Mesenchymal stem cell (in vitro differentiated cells and primary cell): ENCODE results near the gene GLP2R.

ENCODE experiments used
- DNase-seq: peaks from one replicate; pipeline ENCODE4 v3.0.0-alpha.2; 2013
- H2AFZ ChIP-seq: one replicate; pipeline ENCODE4 v1.6.1; 2013; ENCODE audit warnings: low read depth, mild to moderate bottlenecking, control low read depth, inconsistent platforms, low read length, moderate library complexity
- H2AK5ac ChIP-seq: 2 replicates; pipeline ENCODE4 v1.6.1; 2013; ENCODE audit warnings: low read length, moderate library complexity, mild to moderate bottlenecking, inconsistent platforms; ENCODE audit not compliant: severe bottlenecking
- H2BK120ac ChIP-seq: one replicate; pipeline ENCODE4 v1.6.1; 2013; ENCODE audit warnings: low read depth, mild to moderate bottlenecking, inconsistent platforms, low read length, moderate library complexity
- H2BK12ac ChIP-seq, 2 experiments: one replicate each; pipeline ENCODE4 v1.6.1; 2013; ENCODE audit warnings: inconsistent platforms in 2 of 2, low read length in 2 of 2, mild to moderate bottlenecking in 2 of 2, moderate library complexity in 2 of 2, control low read depth in 1 of 2
- H2BK15ac ChIP-seq: one replicate; pipeline ENCODE4 v1.6.1; 2013; ENCODE audit warnings: mild to moderate bottlenecking, low read depth, inconsistent platforms; ENCODE audit not compliant: poor library complexity, severe bottlenecking
- H2BK5ac ChIP-seq: 2 replicates; pipeline ENCODE4 v1.6.1; 2013; ENCODE audit warnings: low read depth, mild to moderate bottlenecking, low read length, control low read depth, inconsistent platforms; ENCODE audit not compliant: poor library complexity, severe bottlenecking
- H3K14ac ChIP-seq, 2 experiments: one replicate each; pipeline ENCODE4 v1.6.1; 2013; ENCODE audit warnings: inconsistent platforms in 2 of 2, low read length in 2 of 2, control low read depth in 1 of 2, mild to moderate bottlenecking in 1 of 2, moderate library complexity in 1 of 2
- H3K18ac ChIP-seq, 2 experiments: one replicate each; pipeline ENCODE4 v1.6.1; 2013; ENCODE audit warnings: inconsistent platforms in 2 of 2, low read length in 2 of 2, control low read depth in 1 of 2, low read depth in 1 of 2, mild to moderate bottlenecking in 1 of 2
- H3K23ac ChIP-seq, 2 experiments: one replicate each; pipeline ENCODE4 v1.6.1; 2013; ENCODE audit warnings: inconsistent platforms in 2 of 2, low read length in 2 of 2, mild to moderate bottlenecking in 2 of 2, moderate library complexity in 2 of 2, control low read depth in 1 of 2
- H3K27ac ChIP-seq: 2 replicates; pipeline ENCODE4 v1.5.1; 2013; ENCODE audit warnings: mild to moderate bottlenecking, moderate library complexity, low read length, control low read depth, inconsistent platforms; ENCODE audit not compliant: poor library complexity, severe bottlenecking
- H3K27me3 ChIP-seq, 2 experiments: 2 replicates each; pipeline versions ENCODE4 v1.6.1 to v1.7.0; 2013; ENCODE audit warnings: low read length in 2 of 2, mild to moderate bottlenecking in 2 of 2, moderate library complexity in 2 of 2, control low read depth in 1 of 2, inconsistent platforms in 1 of 2; ENCODE audit not compliant: control insufficient read depth in 1 of 2, insufficient read depth in 1 of 2
- H3K36me3 ChIP-seq, 2 experiments: 2 replicates each; pipeline versions ENCODE4 v1.6.1 to v1.7.0; 2013; ENCODE audit warnings: low read length in 2 of 2, control low read depth in 1 of 2, inconsistent platforms in 1 of 2, low read depth in 1 of 2, mild to moderate bottlenecking in 1 of 2; ENCODE audit not compliant: insufficient read depth in 2 of 2, control insufficient read depth in 1 of 2
- H3K4ac ChIP-seq, 2 experiments: one replicate each; pipeline ENCODE4 v1.6.1; 2013; ENCODE audit warnings: inconsistent platforms in 2 of 2, low read length in 2 of 2, mild to moderate bottlenecking in 2 of 2, moderate library complexity in 2 of 2, control low read depth in 1 of 2, low read depth in 1 of 2
- H3K4me1 ChIP-seq: 2 replicates; pipeline ENCODE4 v1.6.1; 2013; ENCODE audit warnings: low read depth, low read length, control low read depth; ENCODE audit not compliant: control insufficient read depth, insufficient read depth
- H3K4me2 ChIP-seq: 2 replicates; pipeline ENCODE4 v1.6.1; 2013; ENCODE audit warnings: low read length, mild to moderate bottlenecking, inconsistent platforms; ENCODE audit not compliant: poor library complexity, severe bottlenecking
- H3K4me3 ChIP-seq, 2 experiments: 2 replicates each; pipeline versions ENCODE4 v1.5.1 to v1.7.0; 2013; ENCODE audit warnings: low read length in 2 of 2, mild to moderate bottlenecking in 2 of 2, control low read depth in 1 of 2, low read depth in 1 of 2; ENCODE audit not compliant: insufficient read depth in 1 of 2
- H3K79me1 ChIP-seq: replicated peaks from 2 replicates; pipeline ENCODE4 v1.6.1; 2013; ENCODE audit warnings: mild to moderate bottlenecking, control low read depth, low read length, inconsistent platforms; ENCODE audit not compliant: poor library complexity, severe bottlenecking
- H3K9ac ChIP-seq: 2 replicates; pipeline ENCODE4 v1.7.0; 2013; ENCODE audit warnings: mild to moderate bottlenecking, low read length, moderate library complexity
- H3K9me3 ChIP-seq: 2 replicates; pipeline ENCODE4 v1.7.0; 2013; ENCODE audit warnings: mild to moderate bottlenecking, low read length; ENCODE audit not compliant: control insufficient read depth
- H4K8ac ChIP-seq: one replicate; pipeline ENCODE4 v1.6.1; 2013; ENCODE audit warnings: inconsistent platforms, mild to moderate bottlenecking, low read length, moderate library complexity
- H4K91ac ChIP-seq: one replicate; pipeline ENCODE4 v1.6.1; 2013; ENCODE audit warnings: mild to moderate bottlenecking, low read length, inconsistent platforms
- WGBS: methylation state at CpG from one replicate; pipeline ENCODE4 v1.1.7; 2013; ENCODE audit warnings: mixed read lengths; 5-methylcytosine and 5-hydroxymethylcytosine counted together

GLP2R gene

DNA sequence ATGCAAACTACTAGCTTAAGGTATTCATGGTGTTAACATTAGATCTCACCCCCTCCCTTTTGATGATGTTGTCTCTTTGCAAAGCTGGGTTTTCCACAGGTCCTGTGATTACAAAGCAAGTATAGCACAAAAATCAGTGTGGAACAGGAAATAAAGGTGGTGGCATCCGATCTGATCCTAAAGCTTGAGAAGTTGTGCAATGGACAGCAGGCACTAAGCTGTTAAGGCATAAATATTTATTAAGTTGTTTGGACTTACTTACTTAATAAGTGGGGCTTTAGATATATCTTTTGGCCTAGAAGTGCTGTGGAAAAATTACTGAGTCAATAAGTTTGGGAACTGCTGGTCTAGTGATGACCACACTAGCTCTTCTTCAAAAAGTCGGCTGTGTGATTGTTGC is 5.0 kb downstream of the GLP2R start:
- no peak overlapping the region for H3K27ac ChIP-seq
- no peak overlapping the region for H3K9ac ChIP-seq
- H4K8ac ChIP-seq, result no peak overlapping the region
- H2BK5ac ChIP-seq, result no peak overlapping the region
- no peak overlapping the region for H3K4ac ChIP-seq
- H3K9me3 ChIP-seq, result peaks cover 9% of the 10 kb centered on the region
- no peak overlapping the region for H3K14ac ChIP-seq
- H3K4me1 ChIP-seq, result peaks cover 5% of the 10 kb centered on the region
- no peak overlapping the region for H3K23ac ChIP-seq
- H2BK12ac ChIP-seq, result no peak overlapping the region
- H3K79me1 ChIP-seq, result no peaks in the 10 kb centered on the region
- no peak overlapping the region for H3K4me3 ChIP-seq
- H3K36me3 ChIP-seq, result no peaks in the 10 kb centered on the region
- WGBS, result 85% methylated on average over 2 of the region's 2 CpGs
- H3K27me3 ChIP-seq, result peaks cover 0 to 23% of the 10 kb centered on the region in 2 experiments
- H3K18ac ChIP-seq, result no peak overlapping the region
- no peak overlapping the region for H2BK120ac ChIP-seq
- no peak overlapping the region for H2AK5ac ChIP-seq
- DNase-seq, result peak; percentile 56
- no peak overlapping the region for H2BK15ac ChIP-seq
- no peak overlapping the region for H2AFZ ChIP-seq
- no peak overlapping the region for H4K91ac ChIP-seq
- no peak overlapping the region for H3K4me2 ChIP-seq

DNA sequence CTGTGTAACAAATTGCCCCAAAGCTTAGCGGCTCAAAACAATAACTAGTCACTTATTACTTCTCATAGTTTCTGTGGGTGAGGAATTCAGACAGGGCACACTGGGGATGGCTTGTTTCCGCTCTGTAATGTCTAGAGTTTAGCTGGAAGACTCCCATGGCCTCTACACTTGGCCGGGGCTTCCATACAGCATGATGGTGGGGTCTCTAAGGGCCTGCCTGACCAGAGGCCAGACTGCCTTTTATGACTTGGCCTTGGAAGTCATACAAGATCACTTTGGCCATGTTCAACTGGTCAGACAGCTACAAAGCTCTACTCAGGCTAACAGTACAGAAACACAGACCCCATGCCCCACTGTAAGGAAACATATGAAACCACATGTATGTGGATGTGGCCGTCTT is 8.2 kb downstream of the GLP2R start:
- H3K9me3 ChIP-seq, result peaks cover 9% of the 10 kb centered on the region
- H3K9ac ChIP-seq, result no peak overlapping the region
- H3K18ac ChIP-seq, result no peak overlapping the region
- no peak overlapping the region for H3K4ac ChIP-seq
- no peak for DNase-seq
- H3K27me3 ChIP-seq, result peaks cover 0 to 23% of the 10 kb centered on the region in 2 experiments
- H2BK5ac ChIP-seq, result no peak overlapping the region
- H2BK15ac ChIP-seq, result no peak overlapping the region
- no peak overlapping the region for H4K8ac ChIP-seq
- H2AFZ ChIP-seq, result no peak overlapping the region
- H3K36me3 ChIP-seq, result no peaks in the 10 kb centered on the region
- no peak overlapping the region for H2BK120ac ChIP-seq
- WGBS, result 89% methylated on average over 2 of the region's 4 CpGs
- H3K4me3 ChIP-seq, result no peak overlapping the region
- H2BK12ac ChIP-seq, result no peak overlapping the region
- H3K4me1 ChIP-seq, result peaks cover 14% of the 10 kb centered on the region
- no peak overlapping the region for H3K27ac ChIP-seq
- H3K79me1 ChIP-seq, result no peaks in the 10 kb centered on the region
- no peak overlapping the region for H3K4me2 ChIP-seq
- H4K91ac ChIP-seq, result no peak overlapping the region
- no peak overlapping the region for H3K23ac ChIP-seq
- H2AK5ac ChIP-seq, result peak overlapping the region; percentile 51
- H3K14ac ChIP-seq, result no peak overlapping the region

DNA sequence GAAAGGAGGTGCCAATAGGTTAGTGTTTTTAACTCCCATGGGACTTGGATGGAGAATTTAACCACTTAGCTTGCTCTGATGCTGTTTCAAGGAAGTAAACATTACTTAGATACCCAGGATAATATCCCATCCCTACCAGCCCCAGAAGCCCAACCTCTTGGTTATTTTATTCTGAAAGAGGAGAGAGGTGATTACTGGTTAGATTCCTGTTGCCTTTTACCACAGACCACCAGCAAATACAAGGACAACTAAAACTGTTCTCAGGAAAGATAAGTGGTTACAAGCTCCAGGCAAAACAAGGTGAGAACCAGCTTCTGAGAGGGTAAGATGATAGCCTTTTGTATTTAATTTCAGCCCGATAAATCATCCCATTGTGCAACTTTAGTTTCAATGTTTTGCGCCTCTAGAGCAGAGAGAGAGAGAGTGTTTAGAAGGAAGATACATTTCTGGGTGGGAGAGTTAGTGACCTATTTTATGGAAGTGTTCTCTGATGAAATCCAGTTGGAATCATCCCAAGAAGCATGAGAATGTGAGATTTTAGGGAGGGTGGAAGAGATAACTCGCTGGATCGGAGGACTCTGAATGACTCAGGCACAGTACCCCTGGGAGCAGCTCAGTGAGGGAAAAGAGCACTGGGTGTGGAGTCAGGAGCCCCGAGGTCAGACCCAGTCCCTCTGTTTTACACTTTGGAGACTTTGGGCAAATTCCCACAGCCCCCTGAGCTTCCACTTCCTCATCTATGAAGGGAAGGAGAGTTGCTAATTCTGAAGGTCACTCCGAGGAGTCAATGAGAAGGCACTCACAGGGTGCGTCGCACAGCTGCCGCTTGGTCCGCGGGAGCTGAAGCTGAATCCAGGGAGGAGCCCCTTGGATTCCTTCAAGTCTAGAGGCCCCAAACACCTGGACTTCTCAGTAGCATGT is 12.1 kb downstream of the GLP2R start:
- H3K14ac ChIP-seq, result no peak overlapping the region
- 64% methylated on average over 10 of the region's 11 CpGs for WGBS

DNA sequence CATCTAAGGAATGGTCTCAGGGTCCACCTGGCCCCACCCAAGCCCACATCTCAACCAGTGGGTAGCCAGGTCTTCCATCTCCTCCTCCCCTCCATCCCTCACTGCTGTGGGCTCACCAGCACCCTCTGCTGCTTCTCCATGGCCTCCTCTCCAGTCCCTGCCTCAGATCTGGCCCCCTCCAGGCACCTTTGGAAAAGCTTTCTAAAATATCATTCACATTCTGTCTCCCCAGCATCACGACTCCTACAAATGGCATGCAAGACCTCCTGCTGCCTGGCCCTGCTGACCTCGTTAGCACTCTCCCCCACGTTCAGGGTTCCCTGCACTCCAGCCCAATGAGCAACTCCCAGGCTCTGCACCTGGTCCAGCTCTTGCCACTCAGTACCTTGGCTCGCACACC is 13.7 kb downstream of the GLP2R start:
- H3K4me3 ChIP-seq, result no peak overlapping the region
- H4K91ac ChIP-seq, result no peak overlapping the region
- no peaks in the 10 kb centered on the region for H3K36me3 ChIP-seq
- no peak overlapping the region for H2AK5ac ChIP-seq
- H3K79me1 ChIP-seq, result no peaks in the 10 kb centered on the region
- H2AFZ ChIP-seq, result no peak overlapping the region
- no peak overlapping the region for H3K23ac ChIP-seq
- no peak overlapping the region for H3K18ac ChIP-seq
- DNase-seq, result no peak
- H3K9ac ChIP-seq, result no peak overlapping the region
- H2BK15ac ChIP-seq, result peak overlapping the region; percentile 26
- 36% methylated on average over 4 of the region's 4 CpGs for WGBS
- no peak overlapping the region for H3K4ac ChIP-seq
- no peaks in the 10 kb centered on the region for H3K9me3 ChIP-seq
- no peak overlapping the region for H3K4me2 ChIP-seq
- H3K14ac ChIP-seq, result peak overlapping the region in 1 of 2 experiments; percentile 44
- H3K27ac ChIP-seq, result no peak overlapping the region
- H3K27me3 ChIP-seq, result peaks cover 0 to 24% of the 10 kb centered on the region in 2 experiments
- H2BK120ac ChIP-seq, result no peak overlapping the region
- H2BK12ac ChIP-seq, result peak overlapping the region in 1 of 2 experiments; percentile 83
- peaks cover 32% of the 10 kb centered on the region for H3K4me1 ChIP-seq
- H4K8ac ChIP-seq, result no peak overlapping the region
- no peak overlapping the region for H2BK5ac ChIP-seq

More for the DNA sequence above, 12.1 kb downstream of the GLP2R start:
- H3K36me3 ChIP-seq, result no peaks in the 10 kb centered on the region
- H3K79me1 ChIP-seq, result no peaks in the 10 kb centered on the region
- H3K4me3 ChIP-seq, result peak overlapping the region in 1 of 2 experiments; percentile 54
- H3K4me1 ChIP-seq, result peaks cover 27% of the 10 kb centered on the region
- H3K23ac ChIP-seq, result no peak overlapping the region
- no peak overlapping the region for H3K18ac ChIP-seq
- H3K27me3 ChIP-seq, result peaks cover 0 to 17% of the 10 kb centered on the region in 2 experiments
- no peak overlapping the region for H3K4me2 ChIP-seq
- peak overlapping the region; percentile 97 for H2AK5ac ChIP-seq
- peak; percentile 77 for DNase-seq
- H3K9ac ChIP-seq, result peak overlapping the region; percentile 41
- no peak overlapping the region for H4K91ac ChIP-seq
- H2BK5ac ChIP-seq, result peak overlapping the region; percentile 63
- H2BK12ac ChIP-seq, result peak overlapping the region; percentile 43 to 65
- H3K27ac ChIP-seq, result peak overlapping the region; percentile 18
- H3K9me3 ChIP-seq, result peaks cover 9% of the 10 kb centered on the region
- H3K4ac ChIP-seq, result no peak overlapping the region
- H2BK15ac ChIP-seq, result no peak overlapping the region
- no peak overlapping the region for H2BK120ac ChIP-seq
- peak overlapping the region; percentile 52 for H4K8ac ChIP-seq
- H2AFZ ChIP-seq, result no peak overlapping the region
